Measurements from ENCODE around the gene FCER1G. TPM values are rescaled to one million over a fixed set of nuclear protein-coding genes. Genes with fewer than 3 reads are reported as not detected.

FCER1G gene
- total and polyA plus RNA-seq, 2 of the 8 experiments (the other 6 are each of a cell fraction or from before 2014, with no cell fraction given), result 1.6 TPM; not detected in 1

- H3K23me2 ChIP-seq (ENCODE audit: low read depth, low read length), result peaks cover 11% of the 10 kb centered on the region; the same call in 1 of the 2 replicates
- no peak overlapping the region for H2BK12ac ChIP-seq (ENCODE audit: low read depth, low read length)
- no peak overlapping the region for H2AK5ac ChIP-seq (ENCODE audit: low read depth, low read length)
- no peak overlapping the region for H3K23ac ChIP-seq (ENCODE audit: insufficient read length)
- no peak overlapping the region for H3K4ac ChIP-seq (replicated peaks; ENCODE audit: insufficient read length, low read depth, low read length)
- no peak overlapping the region for H4K8ac ChIP-seq (ENCODE audit: extremely low read depth, insufficient read depth, low read length)
- H3K79me2 ChIP-seq (ENCODE audit: control insufficient read depth in 1 of 2, insufficient read depth in 2 of 2, low read length in 2 of 2), result peaks cover 0 to 5% of the 10 kb centered on the region in 2 experiments; a peak in 1 of 4 replicates
- H3K79me1 ChIP-seq (ENCODE audit: low read depth, low read length), result peaks cover 6% of the 10 kb centered on the region; the same call in 1 of the 2 replicates
- no peak overlapping the region for H3K4me3 ChIP-seq (ENCODE audit: extremely low read depth in 1 of 4, insufficient read depth in 2 of 4, low read depth in 3 of 4, low read length in 4 of 4)
- H3K27me3 ChIP-seq (replicated peaks in 1 of 4; ENCODE audit: control insufficient read depth in 3 of 4, extremely low read depth in 1 of 4, insufficient read depth in 3 of 4, low read length in 3 of 4), result no peaks in the 10 kb centered on the region; a peak in 1 of 7 replicates
- WGBS, 2 experiments (ENCODE audit: extremely low coverage in 1 of 2, insufficient coverage in 1 of 2, insufficient read length in 1 of 2, insufficient replicate concordance in 2 of 2, low coverage in 1 of 2, low lambda C conversion rate in 2 of 2, missing lambda C conversion rate in 1 of 2), result 90% methylated on average over 4 of the region's 4 CpGs; no CpG with 5 or more reads in 1 of the 2 experiments
- H2BK120ac ChIP-seq (replicated peaks; ENCODE audit: low read depth, low read length), result no peak overlapping the region
- no peak for DNase-seq (ENCODE audit: low read depth in 1 of 2, low spot score in 2 of 2)
- H2BK5ac ChIP-seq (ENCODE audit: low read depth, low read length), result no peak overlapping the region
- H3K9me3 ChIP-seq (ENCODE audit: insufficient read depth in 2 of 2, low read depth in 1 of 2, low read length in 1 of 2), result no peaks in the 10 kb centered on the region
- CTCF ChIA-PET (ENCODE audit: partially characterized antibody), result interaction anchor here (0.8 to 4.8 kb wide), 6 partner anchors 10 to 186 kb away, joined by 3 to 42 read pairs (median 6); no protein-coding TSS in a partner anchor
- H2BK20ac ChIP-seq (ENCODE audit: low read length), result no peak overlapping the region
- peaks cover 10 to 36% (median 32%) of the 10 kb centered on the region in 4 experiments for H3K4me1 ChIP-seq (replicated peaks in 1 of 4; ENCODE audit: control insufficient read depth in 3 of 4, insufficient read depth in 4 of 4, low read length in 3 of 4)
- H3K9ac ChIP-seq (replicated peaks in 1 of 4; ENCODE audit: extremely low read depth in 1 of 4, low read depth in 3 of 4, low read length in 3 of 4), result no peak overlapping the region
- H2BK15ac ChIP-seq (ENCODE audit: low read length), result no peak overlapping the region
- no peak overlapping the region for H3K4me2 ChIP-seq (ENCODE audit: insufficient read depth in 1 of 2, low read depth in 2 of 2, low read length in 2 of 2)
- no peak overlapping the region for H3K27ac ChIP-seq (ENCODE audit: low read depth, low read length)
- no peak for FAIRE-seq
- no peak overlapping the region for H4K5ac ChIP-seq (ENCODE audit: insufficient read length, low read depth, low read length)
- POLR2A ChIA-PET (ENCODE audit: partially characterized antibody), result no interaction called here
- no peaks in the 10 kb centered on the region for H4K20me1 ChIP-seq (replicated peaks in 1 of 2; ENCODE audit: control insufficient read depth in 1 of 2, insufficient read depth in 2 of 2, low read length in 2 of 2)
- H3K36me3 ChIP-seq (ENCODE audit: control insufficient read depth in 2 of 4, insufficient read depth in 4 of 4, low read length in 3 of 4), result peaks cover 4 to 14% (median 10%) of the 10 kb centered on the region in 4 experiments; a peak in 5 of 8 replicates
- H3K56ac ChIP-seq (replicated peaks; ENCODE audit: insufficient read length, low read depth, low read length), result no peak overlapping the region
- H3K18ac ChIP-seq (ENCODE audit: extremely low read depth, low read length), result no peak overlapping the region
- H4K91ac ChIP-seq (replicated peaks; ENCODE audit: insufficient read length, low read length), result no peak overlapping the region
- H2AFZ ChIP-seq (ENCODE audit: low read length), result no peak overlapping the region
- TF ChIP-seq TCF12 (IDR thresholded peaks at IDR 0.05; ENCODE audit: low read depth, low read length) (no peak), MAX (IDR thresholded peaks at IDR 0.05) (no peak), SP1 (IDR thresholded peaks at IDR 0.05; ENCODE audit: low read depth, low read length) (no peak), TEAD4 (IDR thresholded peaks at IDR 0.05; ENCODE audit: low read depth, low read length) (no peak), CBX8 (IDR thresholded peaks at IDR 0.05; ENCODE audit: borderline replicate concordance, low read depth, low read length) (no peak), SP4 (IDR thresholded peaks at IDR 0.05; ENCODE audit: low read length) (no peak), HDAC6 (IDR thresholded peaks at IDR 0.05; ENCODE audit: low read depth, low read length) (no peak), SIN3A (conservative IDR thresholded peaks at IDR 0.05 in 1 of 2, IDR thresholded peaks at IDR 0.05 in 1 of 2; ENCODE audit: low read depth in 1 of 2, low read length in 2 of 2) (no peak), RFX5 (IDR thresholded peaks at IDR 0.05; ENCODE audit: borderline replicate concordance, low read depth, low read length) (no peak), BACH1 (IDR thresholded peaks at IDR 0.05; ENCODE audit: low read length) (no peak), SRF (IDR thresholded peaks at IDR 0.05; ENCODE audit: low read depth, low read length) (no peak), SIX5 (IDR thresholded peaks at IDR 0.05; ENCODE audit: low read depth, low read length) (no peak), BCL11A (IDR thresholded peaks at IDR 0.05; ENCODE audit: low read depth in 2 of 2, low read length in 2 of 2) (no peak), CHD2 (IDR thresholded peaks at IDR 0.05; ENCODE audit: low read length) (no peak)
- no peak overlapping the region for H3K14ac ChIP-seq (ENCODE audit: insufficient read length)
Observed at GRCh38 chr1:161195171-161195570, 19.9 kb upstream of the FCER1G start.
